Right atrium auricular region (tissue), 2 donors: ENCODE results near the gene PCDHGA8. TPM values are rescaled to one million over a fixed set of nuclear protein-coding genes. Genes with fewer than 3 reads are reported as not detected.
A peak's percentile ranks its signal among the peaks of the same experiment; 100 is the strongest.
"Not testable (repeated sequence)": the region's sequence is repeated elsewhere in the genome, so short reads cannot be mapped to it uniquely, and the experiment has no call there.

ENCODE experiments used
- DNase-seq: peaks from one replicate; pipeline ENCODE4 v3.0.0-alpha.2; 2019; ENCODE audit warnings: low spot score
- H3K27ac ChIP-seq, 2 donors: fragments of 200-600 bp; sonication (generic); 1 replicate in 1 of 2; 2 replicates in 1 of 2; pipeline ENCODE4 v1.5.1; 2016 to 2019
- H3K27me3 ChIP-seq, 2 donors: fragments of 200-600 bp; sonication (generic); one replicate each; pipeline versions ENCODE4 v1.5.1 to v1.6.0; 2017 to 2019
- H3K36me3 ChIP-seq: fragments of 200-600 bp; sonication (generic); one replicate; pipeline ENCODE4 v1.5.1; 2016
- H3K4me1 ChIP-seq, 2 donors: fragments of 200-600 bp; sonication (generic); one replicate each; pipeline versions ENCODE4 v1.5.1 to v1.6.0; 2017 to 2019
- H3K4me3 ChIP-seq, 2 donors: fragments of 200-600 bp; sonication (generic); 1 replicate in 1 of 2; 2 replicates in 1 of 2; pipeline ENCODE4 v1.5.1; 2017 to 2019; ENCODE audit warnings: mild to moderate bottlenecking in 1 of 2, moderate library complexity in 1 of 2
- H3K9me3 ChIP-seq, 2 donors: fragments of 200-600 bp; sonication (generic); one replicate each; pipeline ENCODE4 v1.5.1; 2019
- CTCF ChIP-seq, 2 donors: fragments of 200-600 bp; sonication (generic); IDR thresholded peaks; one replicate each; pipeline ENCODE4 v1.5.1; 2019; ENCODE audit warnings: antibody characterized with exemption in 2 of 2
- total RNA-seq, 2 donors: library from RNA; depleted of rRNA; stranded (reverse); fragments of >200 nt; gene quantifications; one replicate each; pipeline ENCODE4 v1.1.0, GENCODE V29; 2016

Gene PCDHGA8
- total RNA-seq, 2 donors from 2014 or later, result 5.0 to 5.7 TPM

GRCh38 chr5:141374627-141375026 lies 17.8 kb upstream of the PCDHGA8 start:
- no peaks in the 10 kb centered on the region for H3K36me3 ChIP-seq
- no peak for TF ChIP-seq CTCF (IDR thresholded peaks at IDR 0.05)
- no peaks in the 10 kb centered on the region for H3K4me1 ChIP-seq
- no peak overlapping the region for H3K27ac ChIP-seq
- no peaks in the 10 kb centered on the region for H3K27me3 ChIP-seq
- no peak for DNase-seq
- H3K4me3 ChIP-seq, result no peak overlapping the region
- H3K9me3 ChIP-seq, result peaks cover 15 to 93% of the 10 kb centered on the region in 2 donors

GRCh38 chr5:141375444-141376155 lies 16.8 kb upstream of the PCDHGA8 start:
- H3K27me3 ChIP-seq, DNase-seq, H3K4me3 ChIP-seq, H3K4me1 ChIP-seq, H3K27ac ChIP-seq, H3K36me3 ChIP-seq: not testable (repeated sequence)
- peaks cover 15 to 92% of the 10 kb centered on the region in 2 donors for H3K9me3 ChIP-seq

- Histone ChIP-seq H3K4me1 (peaks cover 0 to 4% of the 10 kb centered on the region in 2 donors), H3K4me3 (peak within 1 kb of the TSS; percentile 35 to 43), H3K27me3 (no peaks in the 10 kb centered on the region), H3K36me3 (peaks cover 4% of the 10 kb centered on the region), H3K9me3 (peaks cover 0 to 95% of the 10 kb centered on the region in 2 donors), H3K27ac (no peak within 1 kb of the TSS)
- no peak for DNase-seq
- TF ChIP-seq CTCF (IDR thresholded peaks at IDR 0.05), result peak in 1 of 2 donors; percentile 51
Observed at GRCh38 chr5:141382469-141383294, 9.8 kb upstream of the PCDHGA8 start, which contains the start of gene PCDHGA7. Gene PCDHGA7 (plus strand): TSS chr5:141382742. CDS start chr5:141382900, 158 bp downstream.

GRCh38 chr5:141383345-141383744 lies 9.1 kb upstream of the PCDHGA8 start:
- DNase-seq, result no peak
- H3K4me1 ChIP-seq, result peaks cover 0 to 4% of the 10 kb centered on the region in 2 donors
- no peaks in the 10 kb centered on the region for H3K27me3 ChIP-seq
- peaks cover 4% of the 10 kb centered on the region for H3K36me3 ChIP-seq
- H3K4me3 ChIP-seq, result peak overlapping the region in 1 of 2 donors; percentile 43
- TF ChIP-seq CTCF (IDR thresholded peaks at IDR 0.05), result no peak
- H3K9me3 ChIP-seq, result peaks cover 0 to 91% of the 10 kb centered on the region in 2 donors
- no peak overlapping the region for H3K27ac ChIP-seq

GRCh38 chr5:141384471-141385267 lies 7.8 kb upstream of the PCDHGA8 start:
- H3K27ac ChIP-seq, result no peak overlapping the region
- peaks cover 0 to 4% of the 10 kb centered on the region in 2 donors for H3K4me1 ChIP-seq
- TF ChIP-seq CTCF (IDR thresholded peaks at IDR 0.05), result no peak
- no peak overlapping the region for H3K4me3 ChIP-seq
- DNase-seq, result no peak
- H3K27me3 ChIP-seq, result no peaks in the 10 kb centered on the region
- H3K36me3 ChIP-seq, result peaks cover 4% of the 10 kb centered on the region
- peaks cover 6 to 91% of the 10 kb centered on the region in 2 donors for H3K9me3 ChIP-seq
